ENCODE measurements around the gene TMEM212. TPM values are rescaled to one million over a fixed set of nuclear protein-coding genes. Genes with fewer than 3 reads are reported as not detected.

The TMEM212 gene
- total RNA-seq, 2 experiments from 2014 or later: not detected

DNA sequence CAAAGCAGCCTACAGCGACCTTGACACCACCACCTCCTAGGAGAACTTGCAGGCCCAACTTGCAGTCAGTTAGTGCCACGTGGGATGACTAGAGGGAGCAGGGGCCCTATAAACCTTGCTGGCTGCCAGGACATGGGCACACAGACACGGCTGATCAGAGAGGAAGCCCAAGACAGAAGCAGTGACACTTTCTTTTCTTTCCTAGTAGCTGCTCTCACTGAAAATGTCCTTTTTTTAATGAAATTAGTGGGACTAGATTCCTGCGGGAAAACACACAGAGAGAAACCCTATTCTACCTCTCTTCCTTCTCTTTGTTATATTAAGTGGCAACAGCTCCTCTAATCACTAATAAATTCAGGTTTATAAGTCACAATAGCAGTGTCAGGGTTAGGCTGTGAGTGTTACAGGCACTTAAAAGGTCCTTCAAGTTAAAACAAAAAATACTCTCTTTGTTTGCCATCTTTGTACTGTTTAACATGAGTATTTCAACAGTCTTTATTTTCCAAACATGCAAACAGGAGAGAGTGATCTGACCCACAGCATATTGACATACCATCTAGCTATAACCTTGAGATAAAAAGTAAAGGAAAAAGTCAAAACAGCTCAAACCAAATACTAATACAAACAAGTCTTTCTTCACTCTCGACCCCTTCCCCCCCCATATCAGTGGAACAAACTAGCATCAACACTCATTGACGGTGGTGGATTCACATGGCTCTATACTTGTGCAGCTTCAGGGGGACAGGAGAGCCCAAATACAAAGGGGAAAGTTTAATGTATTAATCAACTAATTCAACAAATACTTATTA, 2.1 kb upstream of the TMEM212 start:
- Mint-ChIP-seq H3K27ac (no peak overlapping the region), H3K9me3 (no peaks in the 10 kb centered on the region), H3K4me1 (ENCODE audit: low read depth) (no peaks in the 10 kb centered on the region), H3K27me3 (no peaks in the 10 kb centered on the region), H3K36me3 (ENCODE audit: low read depth) (no peaks in the 10 kb centered on the region), H3K4me3 (no peak overlapping the region)
- TF ChIP-seq, protein P1, sequence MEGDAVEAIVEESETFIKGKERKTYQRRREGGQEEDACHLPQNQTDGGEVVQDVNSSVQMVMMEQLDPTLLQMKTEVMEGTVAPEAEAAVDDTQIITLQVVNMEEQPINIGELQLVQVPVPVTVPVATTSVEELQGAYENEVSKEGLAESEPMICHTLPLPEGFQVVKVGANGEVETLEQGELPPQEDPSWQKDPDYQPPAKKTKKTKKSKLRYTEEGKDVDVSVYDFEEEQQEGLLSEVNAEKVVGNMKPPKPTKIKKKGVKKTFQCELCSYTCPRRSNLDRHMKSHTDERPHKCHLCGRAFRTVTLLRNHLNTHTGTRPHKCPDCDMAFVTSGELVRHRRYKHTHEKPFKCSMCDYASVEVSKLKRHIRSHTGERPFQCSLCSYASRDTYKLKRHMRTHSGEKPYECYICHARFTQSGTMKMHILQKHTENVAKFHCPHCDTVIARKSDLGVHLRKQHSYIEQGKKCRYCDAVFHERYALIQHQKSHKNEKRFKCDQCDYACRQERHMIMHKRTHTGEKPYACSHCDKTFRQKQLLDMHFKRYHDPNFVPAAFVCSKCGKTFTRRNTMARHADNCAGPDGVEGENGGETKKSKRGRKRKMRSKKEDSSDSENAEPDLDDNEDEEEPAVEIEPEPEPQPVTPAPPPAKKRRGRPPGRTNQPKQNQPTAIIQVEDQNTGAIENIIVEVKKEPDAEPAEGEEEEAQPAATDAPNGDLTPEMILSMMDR (IDR thresholded peaks at IDR 0.05): no peak
- Histone ChIP-seq H3K36me3 (ENCODE audit: insufficient read depth, low read length) (no peaks in the 10 kb centered on the region), H3K4me3 (ENCODE audit: low read length) (no peak overlapping the region), H3K27ac (ENCODE audit: low read depth in 1 of 2, low read length in 2 of 2) (no peak overlapping the region), H3K27me3 (ENCODE audit: control insufficient read depth in 1 of 2, insufficient read depth in 2 of 2, low read length in 2 of 2) (peaks cover 0 to 4% of the 10 kb centered on the region in 2 experiments), H3K9me3 (ENCODE audit: control insufficient read depth in 1 of 2, insufficient read depth in 1 of 2, low read length in 2 of 2) (no peaks in the 10 kb centered on the region), H3K4me1 (ENCODE audit: insufficient read depth, low read length) (no peaks in the 10 kb centered on the region)
- CTCF ChIA-PET: interaction anchor here (1.2 kb wide), 1 partner anchor 9 kb away, joined by 4 read pairs; no protein-coding TSS in a partner anchor
- intact Hi-C loops (cut with DNase I, micrococcal nuclease): no loop called here
- ATAC-seq (ENCODE audit: poor library complexity) (no peak), DNase-seq (no peak)
- POLR2A ChIA-PET: interaction anchor here (1.0 kb wide), 1 partner anchor 25 kb away, joined by 3 read pairs; no protein-coding TSS in a partner anchor

DNA sequence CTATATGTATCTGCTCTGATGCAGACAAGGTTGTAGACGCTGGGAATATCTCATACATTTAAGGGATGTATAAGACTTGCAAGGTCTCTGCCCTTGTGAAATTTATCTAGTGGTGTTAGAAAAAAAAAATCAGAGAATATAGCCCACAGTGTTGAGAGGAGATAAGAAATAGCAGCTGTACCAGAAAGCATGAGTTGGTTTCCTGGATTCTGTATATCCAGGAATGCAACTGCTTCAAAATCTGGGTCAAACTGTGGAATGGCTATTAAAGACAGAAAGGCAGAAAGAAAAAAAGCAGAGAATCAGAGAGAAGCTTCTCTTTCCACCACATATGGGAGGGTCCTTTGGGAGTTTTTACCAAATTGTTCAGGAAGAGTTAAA, 1.5 kb upstream of the TMEM212 start:
- no peak overlapping the region for H3K4me3 Mint-ChIP-seq
- no peak overlapping the region for H3K27ac Mint-ChIP-seq
- H3K4me1 ChIP-seq (ENCODE audit: insufficient read depth, low read length): no peaks in the 10 kb centered on the region
- H3K27me3 Mint-ChIP-seq: no peaks in the 10 kb centered on the region
- no peaks in the 10 kb centered on the region for H3K36me3 ChIP-seq (ENCODE audit: insufficient read depth, low read length)
- no peak overlapping the region for H3K4me3 ChIP-seq (ENCODE audit: low read length)
- POLR2A ChIA-PET: interaction anchor here (1.0 kb wide), 1 partner anchor 24 kb away, joined by 3 read pairs; no protein-coding TSS in a partner anchor
- CTCF ChIA-PET: no interaction called here
- peaks cover 2% of the 10 kb centered on the region for H3K4me1 Mint-ChIP-seq (ENCODE audit: low read depth)
- intact Hi-C loops (cut with DNase I, micrococcal nuclease): no loop called here
- DNase-seq (no peak), ATAC-seq (ENCODE audit: poor library complexity) (no peak)
- peaks cover 0 to 4% of the 10 kb centered on the region in 2 experiments for H3K27me3 ChIP-seq (ENCODE audit: control insufficient read depth in 1 of 2, insufficient read depth in 2 of 2, low read length in 2 of 2)
- TF ChIP-seq, protein P1 (IDR thresholded peaks at IDR 0.05): no peak
- no peak overlapping the region for H3K27ac ChIP-seq (ENCODE audit: low read depth in 1 of 2, low read length in 2 of 2)
- H3K36me3 Mint-ChIP-seq (ENCODE audit: low read depth): no peaks in the 10 kb centered on the region
- H3K9me3 ChIP-seq (ENCODE audit: control insufficient read depth in 1 of 2, insufficient read depth in 1 of 2, low read length in 2 of 2): no peaks in the 10 kb centered on the region
- no peaks in the 10 kb centered on the region for H3K9me3 Mint-ChIP-seq

DNA sequence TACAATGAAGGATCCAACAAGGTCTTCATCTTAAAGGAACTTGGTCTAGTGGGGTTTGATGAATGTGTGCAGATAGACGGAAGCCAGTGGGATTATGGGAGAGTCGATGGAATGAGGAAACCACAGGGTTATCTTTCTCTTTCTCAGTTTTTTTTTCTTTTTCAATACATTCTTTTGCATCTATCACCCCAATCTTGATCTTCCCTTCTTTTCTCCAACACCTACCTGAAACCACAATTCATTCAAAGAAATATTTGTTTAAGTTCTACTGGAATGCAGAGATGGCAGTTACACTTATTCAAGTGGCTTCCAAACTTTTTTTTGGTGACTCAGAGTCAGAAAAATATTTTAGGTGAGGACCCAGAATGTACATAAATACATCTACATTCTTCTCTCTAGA, 1.7 kb downstream of the TMEM212 start:
- intact Hi-C loops (cut with DNase I, micrococcal nuclease): no loop called here
- Histone ChIP-seq H3K9me3 (ENCODE audit: control insufficient read depth in 1 of 2, insufficient read depth in 1 of 2, low read length in 2 of 2) (no peaks in the 10 kb centered on the region), H3K27ac (ENCODE audit: low read depth in 1 of 2, low read length in 2 of 2) (no peak overlapping the region), H3K4me1 (ENCODE audit: insufficient read depth, low read length) (no peaks in the 10 kb centered on the region), H3K4me3 (ENCODE audit: low read length) (no peak overlapping the region), H3K36me3 (ENCODE audit: insufficient read depth, low read length) (no peaks in the 10 kb centered on the region), H3K27me3 (ENCODE audit: control insufficient read depth in 1 of 2, insufficient read depth in 2 of 2, low read length in 2 of 2) (no peaks in the 10 kb centered on the region)
- Mint-ChIP-seq H3K9me3 (no peaks in the 10 kb centered on the region), H3K27me3 (no peaks in the 10 kb centered on the region), H3K4me1 (ENCODE audit: low read depth) (peaks cover 5% of the 10 kb centered on the region), H3K4me3 (no peak overlapping the region), H3K36me3 (ENCODE audit: low read depth) (no peaks in the 10 kb centered on the region), H3K27ac (no peak overlapping the region)
- ChIA-PET POLR2A (no interaction called here), CTCF (no interaction called here)
- TF ChIP-seq, protein P1 (IDR thresholded peaks at IDR 0.05): no peak
- DNase-seq (no peak), ATAC-seq (ENCODE audit: poor library complexity) (no peak)

Measured in CD4-positive, alpha-beta T cell (primary cell).